ENCODE measurements around the gene ACOT6. TPM values are rescaled to one million over a fixed set of nuclear protein-coding genes. Genes with fewer than 3 reads are reported as not detected.

The ACOT6 gene
- total and polyA plus RNA-seq, 9 of the 15 experiments (the other 6 are each of a cell fraction or from before 2014, with no cell fraction given), result not detected

DNA sequence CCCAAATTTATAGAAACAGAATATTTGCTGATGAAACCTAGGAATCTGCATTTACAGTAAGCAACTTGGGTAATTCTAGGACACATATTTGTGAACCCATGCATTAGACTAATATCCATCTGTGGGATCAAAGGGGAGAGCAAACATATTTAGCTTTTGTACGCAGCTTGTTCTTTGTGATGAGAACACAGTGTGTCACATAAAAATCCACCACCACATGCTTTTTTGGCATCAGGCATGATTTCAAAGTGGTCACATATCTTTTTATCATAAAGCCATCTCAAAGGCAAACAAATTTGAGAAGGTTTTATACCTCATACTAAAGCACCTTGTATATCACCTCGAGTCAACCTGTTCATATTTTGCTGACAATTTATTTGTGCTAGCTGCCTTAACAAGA lies 48.2 kb downstream of the ACOT6 start:
- H3K79me2 ChIP-seq (ENCODE audit: control insufficient read depth, insufficient read depth, low read length), result no peaks in the 10 kb centered on the region
- H3K27ac ChIP-seq (ENCODE audit: extremely low read depth, low read depth, low read length), result no peak overlapping the region
- 58% methylated on average over 2 of the region's 2 CpGs for WGBS (ENCODE audit: insufficient coverage, low coverage, missing lambda C conversion rate)
- FAIRE-seq (no peak), ATAC-seq (no peak), DNase-seq (ENCODE audit: extremely low read depth in 1 of 4, low spot score in 3 of 4) (no peak)
- ChIA-PET POLR2A (no interaction called here), CTCF (ENCODE audit: low intra/inter-chr PET ratio) (no interaction called here)
- H3K9ac ChIP-seq (ENCODE audit: insufficient read depth in 1 of 2, low read depth in 2 of 2, low read length in 2 of 2), result no peak overlapping the region
- H3K4me3 ChIP-seq, result no peak overlapping the region
- H3K9me3 ChIP-seq (replicated peaks; ENCODE audit: control insufficient read depth, insufficient read depth, low read depth, low read length), result no peaks in the 10 kb centered on the region
- H3K27me3 ChIP-seq (ENCODE audit: control insufficient read depth in 2 of 2, insufficient read depth in 2 of 2, low read length in 2 of 2), result no peaks in the 10 kb centered on the region
- no peak overlapping the region for H3K4me2 ChIP-seq (ENCODE audit: insufficient read depth, low read length)
- no peaks in the 10 kb centered on the region; a peak in 1 of 5 replicates for H3K4me1 ChIP-seq (replicated peaks in 1 of 2; ENCODE audit: control insufficient read depth in 2 of 2, insufficient read depth in 2 of 2, low read length in 2 of 2)
- no peak overlapping the region for H2AFZ ChIP-seq (ENCODE audit: low read depth, low read length)
- in situ Hi-C loops (cut with MboI) (no loop called here), intact Hi-C loops (cut with micrococcal nuclease) (no loop called here)
- no TSS peak for BruUV-seq (replicated peaks)
- H4K20me1 ChIP-seq (replicated peaks; ENCODE audit: control insufficient read depth, insufficient read depth, low read length), result no peaks in the 10 kb centered on the region
- no peaks in the 10 kb centered on the region for H3K9me1 ChIP-seq (ENCODE audit: control insufficient read depth, insufficient read depth, low read length)
- TF ChIP-seq HDAC1 (IDR thresholded peaks at IDR 0.05) (no peak), SAFB2 (IDR thresholded peaks at IDR 0.05; ENCODE audit: borderline replicate concordance, low read depth, low read length, severe bottlenecking) (no peak), POLR2AphosphoS2 (IDR thresholded peaks at IDR 0.05; ENCODE audit: low read length) (no peak), GATAD2A (IDR thresholded peaks at IDR 0.05) (no peak), RBFOX2 (IDR thresholded peaks at IDR 0.05; ENCODE audit: low read depth, low read length) (no peak), CSDE1 (IDR thresholded peaks at IDR 0.05) (no peak), TAF9B (IDR thresholded peaks at IDR 0.05; ENCODE audit: partially characterized antibody) (no peak), ZNF146 (CRISPR knock-in tag; IDR thresholded peaks at IDR 0.05; ENCODE audit: unreplicated experiment) (no peak), GTF2A2 (tag; IDR thresholded peaks at IDR 0.05) (no peak), KLF16 (IDR thresholded peaks at IDR 0.05) (no peak), NONO (IDR thresholded peaks at IDR 0.05; ENCODE audit: low read depth in 2 of 2, low read length in 1 of 2) (no peak), JUNB (CRISPR knock-in tag; conservative IDR thresholded peaks at IDR 0.05) (no peak), ZNF583 (CRISPR knock-in tag; IDR thresholded peaks at IDR 0.05) (no peak), HMG20A (CRISPR knock-in tag; conservative IDR thresholded peaks at IDR 0.05) (no peak)
- TF ChIP-seq, protein P1, sequence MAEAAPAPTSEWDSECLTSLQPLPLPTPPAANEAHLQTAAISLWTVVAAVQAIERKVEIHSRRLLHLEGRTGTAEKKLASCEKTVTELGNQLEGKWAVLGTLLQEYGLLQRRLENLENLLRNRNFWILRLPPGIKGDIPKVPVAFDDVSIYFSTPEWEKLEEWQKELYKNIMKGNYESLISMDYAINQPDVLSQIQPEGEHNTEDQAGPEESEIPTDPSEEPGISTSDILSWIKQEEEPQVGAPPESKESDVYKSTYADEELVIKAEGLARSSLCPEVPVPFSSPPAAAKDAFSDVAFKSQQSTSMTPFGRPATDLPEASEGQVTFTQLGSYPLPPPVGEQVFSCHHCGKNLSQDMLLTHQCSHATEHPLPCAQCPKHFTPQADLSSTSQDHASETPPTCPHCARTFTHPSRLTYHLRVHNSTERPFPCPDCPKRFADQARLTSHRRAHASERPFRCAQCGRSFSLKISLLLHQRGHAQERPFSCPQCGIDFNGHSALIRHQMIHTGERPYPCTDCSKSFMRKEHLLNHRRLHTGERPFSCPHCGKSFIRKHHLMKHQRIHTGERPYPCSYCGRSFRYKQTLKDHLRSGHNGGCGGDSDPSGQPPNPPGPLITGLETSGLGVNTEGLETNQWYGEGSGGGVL (CRISPR knock-in tag; IDR thresholded peaks at IDR 0.05), result no peak
- TF ChIP-seq, protein P2, sequence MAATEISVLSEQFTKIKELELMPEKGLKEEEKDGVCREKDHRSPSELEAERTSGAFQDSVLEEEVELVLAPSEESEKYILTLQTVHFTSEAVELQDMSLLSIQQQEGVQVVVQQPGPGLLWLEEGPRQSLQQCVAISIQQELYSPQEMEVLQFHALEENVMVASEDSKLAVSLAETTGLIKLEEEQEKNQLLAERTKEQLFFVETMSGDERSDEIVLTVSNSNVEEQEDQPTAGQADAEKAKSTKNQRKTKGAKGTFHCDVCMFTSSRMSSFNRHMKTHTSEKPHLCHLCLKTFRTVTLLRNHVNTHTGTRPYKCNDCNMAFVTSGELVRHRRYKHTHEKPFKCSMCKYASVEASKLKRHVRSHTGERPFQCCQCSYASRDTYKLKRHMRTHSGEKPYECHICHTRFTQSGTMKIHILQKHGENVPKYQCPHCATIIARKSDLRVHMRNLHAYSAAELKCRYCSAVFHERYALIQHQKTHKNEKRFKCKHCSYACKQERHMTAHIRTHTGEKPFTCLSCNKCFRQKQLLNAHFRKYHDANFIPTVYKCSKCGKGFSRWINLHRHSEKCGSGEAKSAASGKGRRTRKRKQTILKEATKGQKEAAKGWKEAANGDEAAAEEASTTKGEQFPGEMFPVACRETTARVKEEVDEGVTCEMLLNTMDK (IDR thresholded peaks at IDR 0.05; ENCODE audit: borderline replicate concordance, insufficient read depth, low read depth, low read length, poor library complexity, severe bottlenecking), result no peak
- TF ChIP-seq, protein P3, sequence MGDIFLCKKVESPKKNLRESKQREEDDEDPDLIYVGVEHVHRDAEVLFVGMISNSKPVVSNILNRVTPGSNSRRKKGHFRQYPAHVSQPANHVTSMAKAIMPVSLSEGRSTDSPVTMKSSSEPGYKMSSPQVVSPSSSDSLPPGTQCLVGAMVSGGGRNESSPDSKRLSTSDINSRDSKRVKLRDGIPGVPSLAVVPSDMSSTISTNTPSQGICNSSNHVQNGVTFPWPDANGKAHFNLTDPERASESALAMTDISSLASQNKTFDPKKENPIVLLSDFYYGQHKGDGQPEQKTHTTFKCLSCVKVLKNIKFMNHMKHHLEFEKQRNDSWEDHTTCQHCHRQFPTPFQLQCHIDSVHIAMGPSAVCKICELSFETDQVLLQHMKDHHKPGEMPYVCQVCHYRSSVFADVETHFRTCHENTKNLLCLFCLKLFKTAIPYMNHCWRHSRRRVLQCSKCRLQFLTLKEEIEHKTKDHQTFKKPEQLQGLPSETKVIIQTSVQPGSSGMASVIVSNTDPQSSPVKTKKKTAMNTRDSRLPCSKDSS (IDR thresholded peaks at IDR 0.05; ENCODE audit: low read depth, partially characterized antibody), result no peak
- TF ChIP-seq, protein P4, sequence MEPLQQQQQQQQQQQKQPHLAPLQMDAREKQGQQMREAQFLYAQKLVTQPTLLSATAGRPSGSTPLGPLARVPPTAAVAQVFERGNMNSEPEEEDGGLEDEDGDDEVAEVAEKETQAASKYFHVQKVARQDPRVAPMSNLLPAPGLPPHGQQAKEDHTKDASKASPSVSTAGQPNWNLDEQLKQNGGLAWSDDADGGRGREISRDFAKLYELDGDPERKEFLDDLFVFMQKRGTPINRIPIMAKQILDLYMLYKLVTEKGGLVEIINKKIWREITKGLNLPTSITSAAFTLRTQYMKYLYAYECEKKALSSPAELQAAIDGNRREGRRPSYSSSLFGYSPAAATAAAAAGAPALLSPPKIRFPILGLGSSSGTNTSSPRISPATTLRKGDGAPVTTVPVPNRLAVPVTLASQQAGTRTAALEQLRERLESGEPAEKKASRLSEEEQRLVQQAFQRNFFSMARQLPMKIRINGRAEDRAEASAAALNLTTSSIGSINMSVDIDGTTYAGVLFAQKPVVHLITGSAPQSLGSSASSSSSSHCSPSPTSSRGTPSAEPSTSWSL (CRISPR knock-in tag; IDR thresholded peaks at IDR 0.05; ENCODE audit: borderline replicate concordance), result no peak
- no peaks in the 10 kb centered on the region for H3K36me3 ChIP-seq (ENCODE audit: control insufficient read depth, insufficient read depth, low read length)
